OCI-LY7 (cell line): Measurements from ENCODE around the gene RIMBP2.

Experiments used
- CTCF ChIP-seq: fragments of 200-600 bp; sonication (generic); conservative IDR thresholded peaks from 2 replicates; pipeline ENCODE4 v1.5.1; 2014; ENCODE audit warnings: mild to moderate bottlenecking, antibody characterized with exemption, low read length, moderate library complexity, mixed read lengths
- EZH2phosphoT487 ChIP-seq: fragments of 200-600 bp; sonication (generic); IDR thresholded peaks from 2 replicates; pipeline ENCODE4 v1.6.1; 2018; ENCODE audit warnings: low read depth, borderline replicate concordance, mild to moderate bottlenecking, mixed run types, antibody characterized with exemption, low read length, moderate library complexity, mixed read lengths

- TF ChIP-seq CTCF (no peak), EZH2phosphoT487 (no peak)
Measured at GRCh38 chr12:130574402-130574801, 141.7 kb downstream of the RIMBP2 start.
